ENCODE data around the gene TSPEAR. TPM values are rescaled to one million over a fixed set of nuclear protein-coding genes. Genes with fewer than 3 reads are reported as not detected.

The TSPEAR gene
- total and polyA plus RNA-seq, 2 donors (not counting 1 experiment from before 2014, with no cell fraction given), result not detected

DNA sequence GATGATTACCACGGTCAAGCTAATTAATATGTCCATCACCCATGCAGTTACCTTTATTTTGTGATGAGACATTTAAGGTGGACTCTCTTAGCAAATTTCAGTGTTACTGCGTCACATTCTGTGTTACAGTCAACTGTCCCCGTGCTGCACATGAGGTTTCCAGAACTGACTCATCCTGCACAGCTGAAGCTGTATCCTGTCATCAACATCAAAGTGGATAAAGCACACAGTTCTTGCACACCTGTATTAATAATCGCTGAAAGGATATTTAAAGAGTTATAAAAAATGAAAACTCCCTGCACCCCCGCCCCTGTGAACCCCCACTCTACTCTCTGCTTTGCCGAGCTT, 127.6 kb downstream of the TSPEAR start:
- no peak overlapping the region for H3K4me3 ChIP-seq (ENCODE audit: control extremely low read depth in 1 of 5, extremely low read depth in 1 of 5, insufficient read depth in 1 of 5, low read depth in 2 of 5, low read length in 4 of 5)
- TF ChIP-seq EZH2 (IDR thresholded peaks at IDR 0.05; ENCODE audit: borderline replicate concordance, insufficient read depth, low read depth, low read length, poor library complexity, severe bottlenecking), result no peak
- TF ChIP-seq, protein P1, sequence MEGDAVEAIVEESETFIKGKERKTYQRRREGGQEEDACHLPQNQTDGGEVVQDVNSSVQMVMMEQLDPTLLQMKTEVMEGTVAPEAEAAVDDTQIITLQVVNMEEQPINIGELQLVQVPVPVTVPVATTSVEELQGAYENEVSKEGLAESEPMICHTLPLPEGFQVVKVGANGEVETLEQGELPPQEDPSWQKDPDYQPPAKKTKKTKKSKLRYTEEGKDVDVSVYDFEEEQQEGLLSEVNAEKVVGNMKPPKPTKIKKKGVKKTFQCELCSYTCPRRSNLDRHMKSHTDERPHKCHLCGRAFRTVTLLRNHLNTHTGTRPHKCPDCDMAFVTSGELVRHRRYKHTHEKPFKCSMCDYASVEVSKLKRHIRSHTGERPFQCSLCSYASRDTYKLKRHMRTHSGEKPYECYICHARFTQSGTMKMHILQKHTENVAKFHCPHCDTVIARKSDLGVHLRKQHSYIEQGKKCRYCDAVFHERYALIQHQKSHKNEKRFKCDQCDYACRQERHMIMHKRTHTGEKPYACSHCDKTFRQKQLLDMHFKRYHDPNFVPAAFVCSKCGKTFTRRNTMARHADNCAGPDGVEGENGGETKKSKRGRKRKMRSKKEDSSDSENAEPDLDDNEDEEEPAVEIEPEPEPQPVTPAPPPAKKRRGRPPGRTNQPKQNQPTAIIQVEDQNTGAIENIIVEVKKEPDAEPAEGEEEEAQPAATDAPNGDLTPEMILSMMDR (IDR thresholded peaks at IDR 0.05), result no peak
- Mint-ChIP-seq H3K27me3 (peaks cover 53% of the 10 kb centered on the region), H3K9me3 (ENCODE audit: insufficient read depth) (peaks cover 4% of the 10 kb centered on the region), H3K27ac (no peak overlapping the region), H3K4me1 (no peaks in the 10 kb centered on the region), H3K4me3 (no peak overlapping the region)
- H4K20me1 ChIP-seq (ENCODE audit: control insufficient read depth, insufficient read depth, low read length, poor library complexity, severe bottlenecking), result no peaks in the 10 kb centered on the region
- no peaks in the 10 kb centered on the region for H3K36me3 ChIP-seq (replicated peaks in 1 of 2; ENCODE audit: control extremely low read depth in 1 of 2, control insufficient read depth in 1 of 2, extremely low read depth in 1 of 2, insufficient read depth in 2 of 2, low read length in 1 of 2)
- H3K9ac ChIP-seq (ENCODE audit: low read length), result no peak overlapping the region
- intact Hi-C loops (cut with micrococcal nuclease), result no loop called here
- H3K79me2 ChIP-seq (ENCODE audit: control insufficient read depth, insufficient read depth, low read length), result no peaks in the 10 kb centered on the region
- POLR2A ChIA-PET, result no interaction called here
- H3K4me1 ChIP-seq (ENCODE audit: control insufficient read depth in 2 of 2, insufficient read depth in 2 of 2, low read length in 2 of 2), result no peaks in the 10 kb centered on the region
- no peak for ATAC-seq (ENCODE audit: low read depth)
- peaks cover 0 to 18% (median 5%) of the 10 kb centered on the region in 4 experiments for H3K27me3 ChIP-seq (replicated peaks in 1 of 4; ENCODE audit: control extremely low read depth in 1 of 4, control insufficient read depth in 3 of 4, insufficient read depth in 4 of 4, low read length in 3 of 4)
- no peak for DNase-seq
- H3K9me3 ChIP-seq (ENCODE audit: control extremely low read depth in 1 of 3, control insufficient read depth in 2 of 3, insufficient read depth in 1 of 3, low read length in 2 of 3), result peaks cover 3 to 38% (median 19%) of the 10 kb centered on the region in 3 donors
- no peak overlapping the region for H3K27ac ChIP-seq (ENCODE audit: low read length in 2 of 2)
- WGBS (ENCODE audit: insufficient coverage), result 80% methylated on average over 4 of the region's 6 CpGs
- H2AFZ ChIP-seq (ENCODE audit: insufficient read depth, low read depth, low read length, poor library complexity, severe bottlenecking), result no peak overlapping the region
- H3K4me2 ChIP-seq (replicated peaks; ENCODE audit: low read depth, low read length, poor library complexity, severe bottlenecking), result no peak overlapping the region
- CTCF ChIA-PET, result no interaction called here

GRCh38 chr21:44583089-44583799, 128.1 kb downstream of the TSPEAR start:
- H3K27me3 Mint-ChIP-seq, result peaks cover 53% of the 10 kb centered on the region
- no peak for ATAC-seq (ENCODE audit: low read depth)
- intact Hi-C loops (cut with micrococcal nuclease), result no loop called here

More at GRCh38 chr21:44583089-44583799, 128.1 kb downstream of the TSPEAR start:
- Histone ChIP-seq H3K4me1 (ENCODE audit: control insufficient read depth in 2 of 2, insufficient read depth in 2 of 2, low read length in 2 of 2) (no peaks in the 10 kb centered on the region), H3K9me3 (ENCODE audit: control extremely low read depth in 1 of 3, control insufficient read depth in 2 of 3, insufficient read depth in 1 of 3, low read length in 2 of 3) (peaks cover 3 to 43% (median 19%) of the 10 kb centered on the region in 3 donors), H3K4me3 (ENCODE audit: control extremely low read depth in 1 of 5, extremely low read depth in 1 of 5, insufficient read depth in 1 of 5, low read depth in 2 of 5, low read length in 4 of 5) (no peak overlapping the region), H3K4me2 (replicated peaks; ENCODE audit: low read depth, low read length, poor library complexity, severe bottlenecking) (no peak overlapping the region), H3K79me2 (ENCODE audit: control insufficient read depth, insufficient read depth, low read length) (no peaks in the 10 kb centered on the region), H3K27ac (ENCODE audit: low read length in 2 of 2) (no peak overlapping the region), H3K36me3 (replicated peaks in 1 of 2; ENCODE audit: control extremely low read depth in 1 of 2, control insufficient read depth in 1 of 2, extremely low read depth in 1 of 2, insufficient read depth in 2 of 2, low read length in 1 of 2) (no peaks in the 10 kb centered on the region), H4K20me1 (ENCODE audit: control insufficient read depth, insufficient read depth, low read length, poor library complexity, severe bottlenecking) (no peaks in the 10 kb centered on the region), H2AFZ (ENCODE audit: insufficient read depth, low read depth, low read length, poor library complexity, severe bottlenecking) (no peak overlapping the region), H3K9ac (ENCODE audit: low read length) (no peak overlapping the region), H3K27me3 (replicated peaks in 1 of 4; ENCODE audit: control extremely low read depth in 1 of 4, control insufficient read depth in 3 of 4, insufficient read depth in 4 of 4, low read length in 3 of 4) (peaks cover 0 to 18% (median 5%) of the 10 kb centered on the region in 4 experiments)
- 72% methylated on average over 9 of the region's 11 CpGs for WGBS (ENCODE audit: insufficient coverage)
- no peak for DNase-seq
- TF ChIP-seq, protein P1 (IDR thresholded peaks at IDR 0.05), result no peak
- TF ChIP-seq EZH2 (IDR thresholded peaks at IDR 0.05; ENCODE audit: borderline replicate concordance, insufficient read depth, low read depth, low read length, poor library complexity, severe bottlenecking), result no peak
- Mint-ChIP-seq H3K4me3 (no peak overlapping the region), H3K27ac (no peak overlapping the region), H3K9me3 (ENCODE audit: insufficient read depth) (peaks cover 4% of the 10 kb centered on the region), H3K4me1 (no peaks in the 10 kb centered on the region)
- POLR2A ChIA-PET, result no interaction called here
- CTCF ChIA-PET, result no interaction called here

Measured in B cell (primary cell).